Mononuclear cell (primary cell): ENCODE data around the gene AIRE. TPM values are rescaled to one million over a fixed set of nuclear protein-coding genes. Genes with fewer than 3 reads are reported as not detected.

ENCODE experiments used
- H3K27me3 ChIP-seq: 2 replicates; pipeline ENCODE4 v1.6.0; 2011; ENCODE audit warnings: low read length, control low read depth; ENCODE audit not compliant: insufficient read depth
- H3K4me1 ChIP-seq: 2 replicates; pipeline ENCODE4 v1.5.1; 2011; ENCODE audit warnings: mild to moderate bottlenecking, low read length, control low read depth; ENCODE audit not compliant: insufficient read depth
- H3K4me3 ChIP-seq: 2 replicates; pipeline ENCODE4 v1.5.1; 2011; ENCODE audit warnings: mild to moderate bottlenecking, low read length, moderate library complexity
- H3K9me3 ChIP-seq: 2 replicates; pipeline ENCODE4 v1.5.1; 2011; ENCODE audit warnings: low read depth, mild to moderate bottlenecking, control low read depth, low read length
- total RNA-seq: library from RNA; depleted of rRNA; stranded (reverse); fragments of >200 nt; gene quantifications from one replicate; pipeline ENCODE4 v1.2.3, GENCODE V29; 2012

Gene AIRE
- total RNA-seq, 1 donor: 0.10 TPM

DNA sequence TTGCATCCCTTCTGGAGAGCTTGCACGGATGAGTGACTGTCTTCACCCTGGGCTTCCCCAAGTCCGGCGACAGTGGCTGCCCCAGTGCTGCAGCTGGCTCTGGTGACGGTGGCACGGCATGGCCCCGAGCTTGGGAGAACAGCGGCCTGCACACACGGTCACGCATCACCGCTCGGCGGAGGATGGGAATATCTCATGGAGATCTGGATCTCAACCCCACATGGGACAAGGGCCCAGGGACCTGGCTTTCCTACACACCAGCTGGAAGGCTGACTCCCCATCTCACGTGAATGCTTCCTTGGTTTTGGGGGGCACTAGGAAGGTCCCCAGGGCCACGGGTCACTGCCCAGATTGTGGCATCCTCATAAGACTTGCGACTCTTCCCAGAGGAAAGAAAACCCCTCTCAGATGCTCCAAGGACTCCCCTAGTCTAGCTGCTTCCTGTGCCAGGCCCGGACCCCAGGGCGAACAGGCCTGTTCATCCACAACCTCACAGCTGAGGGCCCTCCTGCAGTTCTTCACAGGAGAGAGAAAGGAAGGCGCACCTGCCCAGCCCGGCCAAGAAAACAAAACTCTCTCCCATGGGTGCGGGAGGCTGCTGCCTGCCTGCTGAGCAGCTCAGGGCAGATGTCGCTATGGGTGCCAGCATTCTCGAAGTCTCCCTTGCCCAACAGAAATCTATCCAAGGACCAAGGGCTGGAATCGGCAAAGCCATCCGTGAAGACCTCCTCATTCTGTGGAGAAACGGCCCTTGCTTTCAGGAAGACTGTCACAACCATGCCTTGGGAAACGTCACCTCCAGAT is 43.6 kb downstream of the AIRE start:
- H3K9me3 ChIP-seq: no peaks in the 10 kb centered on the region
- H3K4me3 ChIP-seq: no peak overlapping the region

GRCh38 chr21:44329971-44330681 is 44.5 kb downstream of the AIRE start:
- Histone ChIP-seq H3K4me3 (no peak overlapping the region), H3K4me1 (no peaks in the 10 kb centered on the region), H3K9me3 (no peaks in the 10 kb centered on the region), H3K27me3 (no peaks in the 10 kb centered on the region)

More for the DNA sequence above, 43.6 kb downstream of the AIRE start:
- Histone ChIP-seq H3K4me1 (no peaks in the 10 kb centered on the region), H3K27me3 (no peaks in the 10 kb centered on the region)

DNA sequence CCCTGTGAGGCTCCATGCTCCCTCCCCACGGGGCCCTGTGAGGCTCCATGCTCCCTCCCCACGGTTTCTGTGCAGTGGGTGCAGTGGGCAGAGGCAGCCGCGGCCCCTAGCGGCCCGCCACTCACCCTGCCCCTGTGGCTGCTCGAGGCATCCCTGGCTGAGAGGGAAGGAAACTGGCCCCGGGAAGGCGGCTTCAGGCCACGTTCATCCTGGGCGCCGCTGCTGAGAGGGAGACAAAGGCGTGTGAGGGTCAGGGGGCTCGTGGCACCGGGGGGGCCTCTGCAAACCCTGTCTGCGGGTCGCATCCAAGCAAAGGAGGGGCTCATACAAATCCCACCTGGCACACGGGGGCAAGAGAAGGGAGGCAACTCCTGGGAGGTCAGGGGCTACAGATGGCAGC is 45.0 kb downstream of the AIRE start:
- no peaks in the 10 kb centered on the region for H3K9me3 ChIP-seq
- H3K4me3 ChIP-seq: no peak overlapping the region
- H3K27me3 ChIP-seq: no peaks in the 10 kb centered on the region
- no peaks in the 10 kb centered on the region for H3K4me1 ChIP-seq

- Histone ChIP-seq H3K27me3 (no peaks in the 10 kb centered on the region), H3K9me3 (no peaks in the 10 kb centered on the region), H3K4me3 (no peak overlapping the region), H3K4me1 (no peaks in the 10 kb centered on the region)
Observed at GRCh38 chr21:44331209-44331608, 45.5 kb downstream of the AIRE start.

DNA sequence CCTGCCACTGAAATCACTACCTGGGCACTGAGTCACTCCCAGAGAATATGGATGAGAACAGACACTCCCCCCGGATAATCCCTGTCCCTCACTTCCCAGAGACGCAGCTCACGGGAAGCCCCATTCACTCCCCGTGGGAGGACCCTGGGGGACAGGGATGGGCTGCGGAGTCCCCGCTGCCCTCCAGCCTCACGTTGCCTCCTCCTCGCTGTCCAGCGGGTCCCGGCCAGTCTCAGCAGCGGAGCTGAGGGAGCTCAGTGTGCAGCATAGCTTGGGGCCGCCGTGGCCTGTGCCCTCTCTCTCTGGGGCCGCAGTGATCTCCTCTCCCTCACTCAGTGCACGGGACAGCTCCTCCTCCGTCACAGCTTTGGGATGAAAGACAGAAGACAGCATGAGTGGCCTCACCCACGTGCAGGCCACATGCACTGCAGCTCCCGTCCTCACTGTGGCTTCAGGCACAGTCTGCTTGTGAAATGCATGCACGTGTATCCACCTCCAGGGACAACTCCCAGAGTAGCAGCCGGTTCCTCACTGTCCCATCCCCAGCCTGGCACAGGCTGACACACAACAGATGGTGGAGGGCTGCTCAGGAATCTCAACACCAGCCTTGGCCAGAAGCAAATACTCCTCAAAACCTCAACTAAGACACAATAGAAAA is 46.1 kb downstream of the AIRE start:
- H3K4me1 ChIP-seq: no peaks in the 10 kb centered on the region
- H3K9me3 ChIP-seq: no peaks in the 10 kb centered on the region
- H3K4me3 ChIP-seq: no peak overlapping the region
- H3K27me3 ChIP-seq: no peaks in the 10 kb centered on the region

DNA sequence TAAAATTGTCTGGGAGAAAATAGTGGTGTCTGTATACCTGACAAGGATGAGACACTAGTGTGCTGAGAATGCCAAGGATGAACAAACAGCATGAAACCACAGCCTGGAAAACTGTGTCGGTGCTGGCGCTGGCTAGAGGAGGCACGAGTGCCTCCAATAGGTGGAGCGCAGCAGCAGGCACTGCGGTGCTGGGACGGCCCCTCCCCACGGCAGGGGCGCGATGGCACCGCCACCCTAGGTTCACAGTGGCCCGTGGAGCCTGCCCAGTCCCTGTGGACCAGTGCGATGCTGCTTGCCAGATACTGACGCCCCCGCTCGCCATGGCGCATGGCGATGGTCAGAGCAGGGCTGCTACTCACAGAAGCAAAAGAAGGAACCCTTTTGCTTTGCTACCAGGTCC is 46.7 kb downstream of the AIRE start:
- H3K9me3 ChIP-seq: no peaks in the 10 kb centered on the region
- no peaks in the 10 kb centered on the region for H3K4me1 ChIP-seq
- H3K4me3 ChIP-seq: no peak overlapping the region
- H3K27me3 ChIP-seq: no peaks in the 10 kb centered on the region

DNA sequence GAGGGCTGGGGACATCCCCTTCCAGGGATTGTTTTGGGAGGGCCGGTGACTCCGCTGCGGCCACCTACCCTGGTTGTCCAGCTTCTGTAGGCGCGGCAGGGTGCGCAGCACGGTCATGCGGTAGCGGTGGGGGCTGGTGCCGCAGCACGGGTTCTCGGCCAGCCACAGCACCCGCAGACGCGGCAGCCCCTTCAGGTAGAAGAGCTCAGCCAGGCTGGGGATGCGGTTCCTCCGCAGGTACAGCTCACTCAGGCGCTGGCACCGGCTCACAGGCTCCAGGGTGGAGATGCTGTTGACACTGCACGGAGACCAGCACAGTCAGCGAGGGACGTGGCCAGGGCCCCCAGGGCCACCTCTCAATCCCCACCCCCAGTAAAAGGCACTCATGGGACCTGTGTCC is 47.3 kb downstream of the AIRE start:
- Histone ChIP-seq H3K4me3 (no peak overlapping the region), H3K27me3 (no peaks in the 10 kb centered on the region), H3K4me1 (peaks cover under 1% of the 10 kb centered on the region), H3K9me3 (no peaks in the 10 kb centered on the region)

DNA sequence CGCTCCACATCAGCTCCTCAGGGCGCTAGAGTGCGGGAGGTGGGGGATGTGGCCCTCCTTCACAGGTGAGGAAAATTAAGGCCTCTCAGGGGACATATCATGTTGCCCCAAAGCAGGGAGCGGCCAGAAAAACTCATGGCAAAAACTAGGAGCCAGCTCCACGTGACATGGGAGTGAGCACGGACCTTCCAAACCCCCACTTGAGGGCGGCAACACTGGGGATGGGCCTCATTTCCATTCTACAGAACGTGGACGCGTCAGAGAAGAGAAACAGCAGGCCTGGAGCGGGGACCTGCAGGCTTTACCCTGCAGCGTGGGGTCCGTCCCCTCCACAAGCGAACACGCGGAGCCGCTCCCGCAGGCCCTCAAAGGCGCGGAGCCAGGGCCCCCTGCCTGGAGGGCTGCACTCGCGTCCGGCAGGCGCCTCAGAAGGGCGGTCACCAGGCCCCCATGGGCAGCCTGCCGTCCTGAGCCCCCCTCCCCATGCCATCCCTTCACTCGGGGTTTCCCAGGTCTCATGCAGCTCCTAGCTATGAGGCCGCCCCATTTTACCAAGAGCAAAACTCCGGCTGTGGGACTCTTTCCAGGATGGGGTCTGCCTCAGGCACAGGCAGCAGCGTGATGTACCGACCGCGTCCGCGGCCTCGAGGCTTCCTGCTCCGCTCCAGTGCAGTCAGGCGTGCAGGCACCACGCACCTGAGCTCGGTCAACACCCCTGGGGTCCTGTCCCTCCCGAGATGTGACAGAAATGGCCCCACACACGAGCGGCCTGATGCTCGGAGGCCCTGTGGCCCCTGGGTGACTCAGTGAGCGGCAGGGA is 48.0 kb downstream of the AIRE start:
- Histone ChIP-seq H3K4me1 (peaks cover 5% of the 10 kb centered on the region), H3K27me3 (no peaks in the 10 kb centered on the region), H3K9me3 (no peaks in the 10 kb centered on the region), H3K4me3 (no peak overlapping the region)

DNA sequence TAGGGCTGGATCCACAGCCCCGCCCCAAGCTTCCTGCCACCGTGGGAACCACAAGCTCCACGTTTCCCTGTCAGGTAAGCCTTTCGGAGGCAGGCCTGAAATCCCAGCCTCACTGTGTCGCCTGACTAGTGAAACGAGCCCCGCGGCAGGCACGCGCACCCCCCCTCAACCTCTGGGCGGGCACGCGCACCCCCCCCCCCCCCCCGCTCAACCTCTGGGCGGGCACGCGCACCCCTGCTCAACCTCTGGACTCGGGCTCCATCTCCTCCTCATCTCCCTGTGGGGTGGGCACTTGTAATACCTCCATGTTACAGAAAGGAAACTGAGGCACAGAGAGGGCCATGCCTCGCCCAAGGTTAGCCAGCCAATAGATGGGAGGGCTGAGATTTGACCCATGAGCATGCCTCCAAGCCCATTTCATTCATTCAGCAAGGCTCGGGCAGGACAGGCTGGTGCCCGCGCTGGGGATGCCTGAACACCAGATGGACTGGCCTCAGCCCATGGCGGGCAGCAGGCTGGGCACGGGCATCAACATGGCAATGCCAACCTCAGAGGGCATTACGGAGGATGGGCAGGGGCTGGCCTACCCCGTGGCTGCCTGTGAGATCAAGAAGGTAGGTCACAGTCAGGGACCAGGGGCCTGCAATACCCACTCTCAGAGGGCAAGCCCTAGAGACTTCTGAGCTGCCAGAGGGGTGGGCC is 48.8 kb downstream of the AIRE start:
- H3K9me3 ChIP-seq: no peaks in the 10 kb centered on the region
- peaks cover 6% of the 10 kb centered on the region for H3K4me1 ChIP-seq
- no peaks in the 10 kb centered on the region for H3K27me3 ChIP-seq
- no peak overlapping the region for H3K4me3 ChIP-seq

DNA sequence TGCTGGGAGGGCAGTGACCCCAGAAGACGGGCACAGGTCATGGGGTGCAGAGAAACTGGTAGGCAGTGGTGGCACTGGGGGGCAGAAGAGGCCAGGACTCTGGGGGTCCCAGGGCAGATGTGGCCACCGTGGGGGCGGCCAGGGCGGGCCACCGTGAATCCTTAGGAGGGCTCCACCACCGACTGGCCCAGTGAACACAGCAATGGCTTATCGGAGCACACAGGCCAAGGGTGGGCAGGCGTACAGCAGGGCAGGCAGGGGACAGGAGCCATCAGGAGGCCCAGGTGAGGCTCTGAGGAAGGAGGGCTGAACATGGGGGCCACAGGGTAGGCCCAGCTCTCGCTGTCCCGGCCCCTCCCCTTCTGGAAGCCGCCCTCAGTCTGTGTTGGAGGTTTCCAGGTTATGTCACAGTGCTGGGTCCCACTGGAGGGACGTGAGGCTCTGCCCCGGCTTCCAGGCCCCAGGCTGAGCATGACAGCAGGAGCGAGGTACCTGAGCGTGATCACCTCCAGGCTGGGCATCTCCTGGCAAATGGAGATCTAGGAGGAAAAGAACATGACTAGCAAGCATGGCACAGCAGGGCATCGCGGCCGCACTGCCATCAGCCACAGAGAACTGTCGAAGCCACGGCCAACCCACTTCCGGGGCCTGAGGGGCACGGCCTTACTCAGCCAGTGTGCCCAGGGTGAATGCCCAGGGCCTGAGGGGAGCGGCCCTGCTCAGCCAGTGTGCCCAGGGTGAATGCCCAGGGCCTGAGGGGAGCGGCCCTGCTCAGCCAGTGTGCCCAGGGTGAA is 49.8 kb downstream of the AIRE start:
- no peaks in the 10 kb centered on the region for H3K9me3 ChIP-seq
- no peaks in the 10 kb centered on the region for H3K27me3 ChIP-seq
- peaks cover 16% of the 10 kb centered on the region for H3K4me1 ChIP-seq
- H3K4me3 ChIP-seq: no peak overlapping the region

- peaks cover 18% of the 10 kb centered on the region for H3K4me1 ChIP-seq
- no peak overlapping the region for H3K4me3 ChIP-seq
- no peaks in the 10 kb centered on the region for H3K9me3 ChIP-seq
- no peaks in the 10 kb centered on the region for H3K27me3 ChIP-seq
Observed at GRCh38 chr21:44337449-44337848, 51.8 kb downstream of the AIRE start.

GRCh38 chr21:44337941-44338895 is 52.5 kb downstream of the AIRE start:
- Histone ChIP-seq H3K27me3 (no peaks in the 10 kb centered on the region), H3K9me3 (no peaks in the 10 kb centered on the region), H3K4me3 (no peak overlapping the region), H3K4me1 (peaks cover 18% of the 10 kb centered on the region)
